HL-60 (cell line): Measurements from ENCODE around the gene EBF3. TPM values are rescaled to one million over a fixed set of nuclear protein-coding genes. Genes with fewer than 3 reads are reported as not detected.
A peak's percentile ranks its signal among the peaks of the same experiment; 100 is the strongest.

ENCODE experiments used
- DNase-seq, 2 experiments: peaks; one replicate each; pipeline ENCODE4 v3.0.0-alpha.2; 2010 to 2020; ENCODE audit warnings: low read depth in 1 of 2, low spot score in 1 of 2
- H3K27ac ChIP-seq: fragments of 250-450 bp; sonication (Bioruptor Pico); replicated peaks from 2 replicates; pipeline ENCODE4 v1.5.1; 2020; ENCODE audit warnings: mild to moderate bottlenecking, moderate library complexity
- H3K27me3 ChIP-seq: fragments of 250-450 bp; sonication (Bioruptor Pico); 2 replicates; pipeline ENCODE4 v1.5.1; 2021; ENCODE audit warnings: mild to moderate bottlenecking, moderate library complexity; ENCODE audit not compliant: insufficient read depth, poor library complexity, severe bottlenecking
- H3K4me3 ChIP-seq: replicated peaks from 2 replicates; pipeline ENCODE4 v1.5.1; 2011; ENCODE audit warnings: mild to moderate bottlenecking, control low read depth, low read length; ENCODE audit not compliant: insufficient read depth
- GABPA ChIP-seq: IDR thresholded peaks from 2 replicates; pipeline ENCODE4 v1.6.1; 2012; ENCODE audit warnings: low read depth
- POLR2AphosphoS5 ChIP-seq: IDR thresholded peaks from 2 replicates; pipeline ENCODE4 v1.6.1; 2012; ENCODE audit warnings: low read depth
- SPI1 ChIP-seq: IDR thresholded peaks from 2 replicates; pipeline ENCODE4 v1.6.1; 2012; ENCODE audit warnings: low read depth, mild to moderate bottlenecking, borderline replicate concordance
- microRNA-seq: library from miRNA; unstranded; fragments of <30 nt; microRNA quantifications from one replicate; pipeline ENCODE4, GENCODE V29; 2018
- TF ChIP-seq, protein P1 (sequence below): IDR thresholded peaks from one replicate; pipeline ENCODE4 v1.5.1; 2011; ENCODE audit warnings: low read length, control low read depth, inconsistent platforms; ENCODE audit not compliant: insufficient read depth
- TF ChIP-seq, protein P2 (sequence below): IDR thresholded peaks from 2 replicates; pipeline ENCODE4 v1.6.1; 2012; ENCODE audit warnings: low read depth; ENCODE audit not compliant: insufficient replicate concordance

The EBF3 gene

DNA sequence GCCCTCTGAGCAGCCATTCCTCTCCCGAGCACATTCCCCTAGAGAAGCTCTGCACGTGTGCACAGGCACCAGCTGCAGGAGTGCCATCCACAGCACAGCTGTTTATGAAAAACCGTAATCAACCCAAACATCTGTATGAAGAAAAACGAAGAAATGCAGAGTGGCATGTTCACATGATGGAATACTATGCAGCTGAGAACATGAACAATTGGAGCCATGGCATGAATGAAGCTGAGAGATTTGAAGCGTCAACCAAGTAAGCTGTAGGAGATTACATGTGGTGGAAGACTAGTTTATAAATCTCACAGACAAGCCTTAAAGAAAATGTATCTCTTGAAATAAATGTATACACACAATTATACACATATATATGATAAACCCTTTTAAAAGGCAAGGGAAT is 176.5 kb downstream of the EBF3 start:
- Histone ChIP-seq H3K4me3 (no peak overlapping the region), H3K27me3 (no peaks in the 10 kb centered on the region), H3K27ac (no peak overlapping the region)
- TF ChIP-seq, protein P1, sequence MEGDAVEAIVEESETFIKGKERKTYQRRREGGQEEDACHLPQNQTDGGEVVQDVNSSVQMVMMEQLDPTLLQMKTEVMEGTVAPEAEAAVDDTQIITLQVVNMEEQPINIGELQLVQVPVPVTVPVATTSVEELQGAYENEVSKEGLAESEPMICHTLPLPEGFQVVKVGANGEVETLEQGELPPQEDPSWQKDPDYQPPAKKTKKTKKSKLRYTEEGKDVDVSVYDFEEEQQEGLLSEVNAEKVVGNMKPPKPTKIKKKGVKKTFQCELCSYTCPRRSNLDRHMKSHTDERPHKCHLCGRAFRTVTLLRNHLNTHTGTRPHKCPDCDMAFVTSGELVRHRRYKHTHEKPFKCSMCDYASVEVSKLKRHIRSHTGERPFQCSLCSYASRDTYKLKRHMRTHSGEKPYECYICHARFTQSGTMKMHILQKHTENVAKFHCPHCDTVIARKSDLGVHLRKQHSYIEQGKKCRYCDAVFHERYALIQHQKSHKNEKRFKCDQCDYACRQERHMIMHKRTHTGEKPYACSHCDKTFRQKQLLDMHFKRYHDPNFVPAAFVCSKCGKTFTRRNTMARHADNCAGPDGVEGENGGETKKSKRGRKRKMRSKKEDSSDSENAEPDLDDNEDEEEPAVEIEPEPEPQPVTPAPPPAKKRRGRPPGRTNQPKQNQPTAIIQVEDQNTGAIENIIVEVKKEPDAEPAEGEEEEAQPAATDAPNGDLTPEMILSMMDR: no peak
- TF ChIP-seq GABPA: no peak
- TF ChIP-seq, protein P2, sequence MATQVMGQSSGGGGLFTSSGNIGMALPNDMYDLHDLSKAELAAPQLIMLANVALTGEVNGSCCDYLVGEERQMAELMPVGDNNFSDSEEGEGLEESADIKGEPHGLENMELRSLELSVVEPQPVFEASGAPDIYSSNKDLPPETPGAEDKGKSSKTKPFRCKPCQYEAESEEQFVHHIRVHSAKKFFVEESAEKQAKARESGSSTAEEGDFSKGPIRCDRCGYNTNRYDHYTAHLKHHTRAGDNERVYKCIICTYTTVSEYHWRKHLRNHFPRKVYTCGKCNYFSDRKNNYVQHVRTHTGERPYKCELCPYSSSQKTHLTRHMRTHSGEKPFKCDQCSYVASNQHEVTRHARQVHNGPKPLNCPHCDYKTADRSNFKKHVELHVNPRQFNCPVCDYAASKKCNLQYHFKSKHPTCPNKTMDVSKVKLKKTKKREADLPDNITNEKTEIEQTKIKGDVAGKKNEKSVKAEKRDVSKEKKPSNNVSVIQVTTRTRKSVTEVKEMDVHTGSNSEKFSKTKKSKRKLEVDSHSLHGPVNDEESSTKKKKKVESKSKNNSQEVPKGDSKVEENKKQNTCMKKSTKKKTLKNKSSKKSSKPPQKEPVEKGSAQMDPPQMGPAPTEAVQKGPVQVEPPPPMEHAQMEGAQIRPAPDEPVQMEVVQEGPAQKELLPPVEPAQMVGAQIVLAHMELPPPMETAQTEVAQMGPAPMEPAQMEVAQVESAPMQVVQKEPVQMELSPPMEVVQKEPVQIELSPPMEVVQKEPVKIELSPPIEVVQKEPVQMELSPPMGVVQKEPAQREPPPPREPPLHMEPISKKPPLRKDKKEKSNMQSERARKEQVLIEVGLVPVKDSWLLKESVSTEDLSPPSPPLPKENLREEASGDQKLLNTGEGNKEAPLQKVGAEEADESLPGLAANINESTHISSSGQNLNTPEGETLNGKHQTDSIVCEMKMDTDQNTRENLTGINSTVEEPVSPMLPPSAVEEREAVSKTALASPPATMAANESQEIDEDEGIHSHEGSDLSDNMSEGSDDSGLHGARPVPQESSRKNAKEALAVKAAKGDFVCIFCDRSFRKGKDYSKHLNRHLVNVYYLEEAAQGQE: no peak
- no peak for TF ChIP-seq POLR2AphosphoS5
- TF ChIP-seq SPI1: no peak
- DNase-seq: no peak

DNA sequence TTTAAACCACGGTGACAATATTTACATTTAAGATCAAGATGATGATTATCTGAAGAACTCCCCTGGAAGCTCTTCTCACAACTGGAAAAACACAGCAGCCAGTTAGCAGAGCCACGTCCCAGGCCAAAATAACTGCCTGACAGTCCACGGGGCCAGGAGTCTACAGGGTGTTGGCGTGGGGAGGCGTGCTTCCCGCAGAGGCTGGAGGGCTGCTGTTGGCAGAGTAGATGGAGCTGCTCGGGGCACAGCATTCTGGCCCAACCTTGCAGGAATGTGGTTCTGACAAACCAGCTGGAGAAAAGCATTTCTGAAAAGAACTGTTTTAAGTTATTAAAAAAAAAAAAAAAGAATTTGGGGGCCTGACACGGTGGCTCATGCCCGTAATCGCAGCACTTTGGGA is 177.9 kb downstream of the EBF3 start:
- DNase-seq: no peak
- Histone ChIP-seq H3K27me3 (no peaks in the 10 kb centered on the region), H3K4me3 (no peak overlapping the region), H3K27ac (no peak overlapping the region)
- TF ChIP-seq GABPA: no peak

DNA sequence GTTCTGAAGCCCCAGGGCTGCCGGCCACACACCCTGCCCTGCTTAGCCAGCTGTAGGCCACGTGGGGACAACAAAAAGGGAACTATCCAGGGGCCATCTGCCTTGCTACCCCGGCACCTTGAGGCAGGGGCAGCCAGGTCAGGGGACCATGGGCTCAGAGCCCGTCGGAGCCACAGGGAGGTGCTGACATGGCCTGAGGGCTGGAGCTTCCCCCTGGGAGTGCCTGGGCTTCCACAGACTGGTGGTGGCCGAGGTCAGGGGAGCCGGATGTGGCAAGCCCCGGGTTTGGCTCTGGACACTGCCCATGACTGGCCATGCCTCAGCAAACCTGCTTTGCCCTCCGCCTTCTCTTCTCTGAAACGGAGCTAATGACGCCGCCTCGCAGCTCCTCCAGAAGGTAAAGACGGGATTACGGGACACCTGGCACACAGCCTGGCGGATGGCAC is 178.5 kb downstream of the EBF3 start:
- Histone ChIP-seq H3K27me3 (no peaks in the 10 kb centered on the region), H3K27ac (no peak overlapping the region), H3K4me3 (no peak overlapping the region)
- TF ChIP-seq, protein P1: no peak
- TF ChIP-seq GABPA (no peak), POLR2AphosphoS5 (no peak), SPI1 (no peak)
- TF ChIP-seq, protein P2: no peak
- peak in 1 of 2 experiments; percentile 8 for DNase-seq

Small RNAs within 50 kb of the gene (microRNA-seq; reads per million reads assigned to microRNA genes)
- gene MIR4297: not detected
